ENCODE data around the gene APOM.
A peak's percentile ranks its signal among the peaks of the same experiment; 100 is the strongest.

Gene APOM

GRCh38 chr6:31658983-31659648 lies 3.4 kb downstream of the APOM start:
- DNase-seq, result no peak

GRCh38 chr6:31659649-31660380 lies 4.1 kb downstream of the APOM start:
- no peak for DNase-seq

- peak; percentile 92 for DNase-seq
Observed at GRCh38 chr6:31660381-31661261, 4.9 kb downstream of the APOM start, which contains the start of gene C6orf47. TSS of gene C6orf47 (minus strand) at chr6:31660778. CDS start at chr6:31659947, 831 bp downstream.

- DNase-seq, result no peak
Observed at GRCh38 chr6:31661262-31662123, 5.8 kb downstream of the APOM start.

DNA sequence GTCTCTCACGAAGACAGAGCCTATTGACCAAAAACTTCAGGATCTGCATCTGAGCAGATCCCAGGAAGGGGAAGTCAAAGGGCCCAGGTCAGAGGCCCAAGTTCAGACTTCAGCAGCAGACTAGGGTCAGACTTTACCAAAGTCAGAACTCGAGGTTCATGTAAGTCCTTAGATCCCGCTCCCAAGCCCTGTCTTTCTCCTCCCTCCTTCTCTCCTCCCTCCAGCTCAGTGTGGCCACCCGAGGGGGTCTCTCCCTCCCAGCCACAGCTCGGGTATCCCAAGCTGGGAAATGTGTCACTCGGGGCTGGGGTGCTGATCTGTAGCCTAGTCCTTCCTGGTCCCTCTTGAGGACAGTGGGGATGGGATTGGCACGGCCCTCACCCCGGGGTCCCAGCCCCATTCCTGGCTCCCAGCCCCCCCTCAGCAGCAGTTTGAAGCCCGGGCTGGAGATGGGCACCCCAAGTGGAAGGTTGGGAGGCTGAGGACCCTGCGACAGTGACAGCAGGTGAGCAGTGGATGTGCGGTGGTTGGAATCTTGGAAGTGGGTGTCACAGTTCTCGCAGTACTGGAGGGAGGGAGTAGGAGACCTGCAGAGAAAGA lies 6.5 kb downstream of the APOM start:
- no peak for DNase-seq

GRCh38 chr6:31663126-31663960 lies 7.6 kb downstream of the APOM start:
- DNase-seq, result no peak

GRCh38 chr6:31663961-31664789 lies 8.5 kb downstream of the APOM start:
- no peak for DNase-seq

GRCh38 chr6:31664790-31665500 lies 9.3 kb downstream of the APOM start, which contains the start of gene GPANK1:
TSS of gene GPANK1 (minus strand) at chr6:31664997. CDS start at chr6:31664478, 519 bp downstream.
- peak; percentile 89 for DNase-seq

GRCh38 chr6:31665501-31666336 lies 10.0 kb downstream of the APOM start, which contains the start of gene CSNK2B:
TSS of gene CSNK2B (plus strand) at chr6:31666080. CDS start at chr6:31666832, 752 bp downstream.
- peak; percentile 98 for DNase-seq

- DNase-seq, result no peak
Observed at GRCh38 chr6:31666337-31666965, 10.8 kb downstream of the APOM start.

GRCh38 chr6:31669676-31670075 lies 14.0 kb downstream of the APOM start, which contains the start of gene LY6G5B:
TSS of gene LY6G5B (plus strand) at chr6:31669976. CDS start at chr6:31670951, 975 bp downstream.
- no peak for DNase-seq

DNA sequence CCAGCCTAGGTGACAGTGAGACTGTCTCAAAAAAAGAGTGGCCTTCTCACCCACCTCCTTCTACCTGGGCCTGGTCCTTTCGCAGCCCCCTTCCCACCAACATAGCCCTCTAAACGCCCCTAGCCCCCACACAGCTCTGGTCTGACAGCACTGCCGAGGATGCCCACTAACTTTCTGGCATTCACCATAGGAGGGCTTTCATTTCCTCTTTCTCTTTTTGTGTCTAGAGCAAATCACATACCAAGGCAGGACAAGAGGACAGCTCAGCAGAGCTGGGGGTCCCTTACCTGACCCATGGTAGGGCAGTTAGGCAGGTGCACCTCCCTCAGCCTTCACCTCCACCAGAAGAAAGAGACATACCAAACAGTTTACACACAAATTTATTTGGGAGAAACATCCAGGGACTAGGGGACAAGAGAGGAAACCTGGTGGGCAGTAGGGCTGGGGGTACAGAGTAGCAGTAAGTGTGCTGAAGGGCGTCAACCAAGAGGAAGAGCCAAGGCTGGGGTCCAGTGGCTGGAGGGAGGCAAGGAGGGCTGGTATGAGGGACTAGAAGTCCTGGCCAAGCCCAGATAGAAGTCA lies 20.7 kb downstream of the APOM start:
- no peak for DNase-seq

GRCh38 chr6:31676904-31677303 lies 21.2 kb downstream of the APOM start:
- no peak for DNase-seq

- DNase-seq, result no peak
Observed at GRCh38 chr6:31677955-31678354, 22.3 kb downstream of the APOM start.

DNA sequence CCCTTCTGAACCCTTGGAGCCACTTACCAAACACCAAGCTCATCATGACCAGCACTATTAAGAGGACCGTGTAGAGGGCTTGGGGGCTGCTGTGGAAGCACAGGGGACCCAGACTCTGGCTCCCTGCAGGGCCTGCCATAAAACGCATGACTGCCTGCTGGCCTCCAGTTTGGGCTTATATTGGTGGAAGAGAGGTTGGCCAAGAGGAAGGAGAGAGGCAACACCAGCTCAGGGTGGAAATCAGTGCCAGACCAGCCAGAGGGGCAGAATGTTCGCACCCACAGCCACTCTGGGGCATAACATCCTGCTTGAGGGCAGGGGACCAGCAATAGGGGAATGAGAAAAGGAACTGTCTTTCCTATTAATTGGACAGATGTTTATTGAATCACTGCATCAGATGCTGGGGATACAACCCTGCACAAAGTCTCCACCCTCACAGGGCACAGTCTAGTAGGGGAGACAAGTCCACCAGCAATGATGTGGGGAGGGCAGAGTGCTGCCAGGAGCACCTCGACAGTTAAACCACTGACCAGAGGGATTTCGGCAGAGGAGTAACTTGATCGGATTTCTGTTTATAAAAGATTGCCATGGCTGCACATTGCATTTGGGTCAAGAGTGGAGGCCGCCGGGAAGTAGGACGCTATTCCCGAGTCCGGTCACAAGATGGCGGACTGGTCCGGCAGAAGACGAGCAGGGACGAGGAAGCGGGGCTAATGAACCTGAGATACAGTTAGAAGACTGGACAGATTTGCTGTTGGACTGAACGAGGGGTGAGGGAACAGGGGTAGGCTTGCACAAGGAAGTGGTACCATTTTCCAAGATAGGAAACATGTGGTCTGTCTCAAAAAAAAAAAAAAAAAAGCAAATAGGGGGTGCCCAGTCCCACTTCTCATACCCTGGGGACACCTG lies 24.8 kb downstream of the APOM start, which contains the start of gene LY6G5C:
Gene LY6G5C (minus strand): TSS at position 842 of the 909 bp plus-strand sequence. CDS start 694 bp downstream, at position 148.
- peak; percentile 87 for DNase-seq
